ENCODE results near the gene LRRC28.

Gene LRRC28

DNA sequence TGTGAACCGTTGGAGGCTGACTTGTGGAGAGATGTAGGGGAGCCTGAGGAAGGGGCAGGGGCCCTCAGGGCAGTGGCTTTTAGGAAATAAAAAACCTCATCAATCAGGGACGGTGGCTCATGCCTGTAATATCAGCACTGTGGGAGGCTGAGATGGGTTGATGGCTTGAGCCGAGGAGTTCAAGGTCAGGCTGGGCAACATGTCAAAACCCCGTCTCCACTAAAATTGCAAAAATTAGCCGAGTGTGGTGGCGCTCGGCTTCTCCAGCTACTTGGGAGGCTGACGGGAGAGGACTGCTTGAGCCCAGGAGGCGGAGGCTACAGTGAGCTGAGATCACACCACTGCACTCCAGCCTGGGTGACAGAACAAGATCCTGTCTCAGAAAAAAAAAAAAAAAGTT is 9.5 kb upstream of the LRRC28 start:
- H3K27me3 ChIP-seq (ENCODE audit: low read depth, low read length) = no peaks in the 10 kb centered on the region
- H3K4me1 ChIP-seq (ENCODE audit: low read length) = peaks cover 12% of the 10 kb centered on the region
- no peaks in the 10 kb centered on the region for H3K9me3 ChIP-seq (ENCODE audit: insufficient read depth, low read length)
- TF ChIP-seq, protein P1, sequence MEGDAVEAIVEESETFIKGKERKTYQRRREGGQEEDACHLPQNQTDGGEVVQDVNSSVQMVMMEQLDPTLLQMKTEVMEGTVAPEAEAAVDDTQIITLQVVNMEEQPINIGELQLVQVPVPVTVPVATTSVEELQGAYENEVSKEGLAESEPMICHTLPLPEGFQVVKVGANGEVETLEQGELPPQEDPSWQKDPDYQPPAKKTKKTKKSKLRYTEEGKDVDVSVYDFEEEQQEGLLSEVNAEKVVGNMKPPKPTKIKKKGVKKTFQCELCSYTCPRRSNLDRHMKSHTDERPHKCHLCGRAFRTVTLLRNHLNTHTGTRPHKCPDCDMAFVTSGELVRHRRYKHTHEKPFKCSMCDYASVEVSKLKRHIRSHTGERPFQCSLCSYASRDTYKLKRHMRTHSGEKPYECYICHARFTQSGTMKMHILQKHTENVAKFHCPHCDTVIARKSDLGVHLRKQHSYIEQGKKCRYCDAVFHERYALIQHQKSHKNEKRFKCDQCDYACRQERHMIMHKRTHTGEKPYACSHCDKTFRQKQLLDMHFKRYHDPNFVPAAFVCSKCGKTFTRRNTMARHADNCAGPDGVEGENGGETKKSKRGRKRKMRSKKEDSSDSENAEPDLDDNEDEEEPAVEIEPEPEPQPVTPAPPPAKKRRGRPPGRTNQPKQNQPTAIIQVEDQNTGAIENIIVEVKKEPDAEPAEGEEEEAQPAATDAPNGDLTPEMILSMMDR (IDR thresholded peaks at IDR 0.05; ENCODE audit: low read depth, low read length) = no peak
- TF ChIP-seq EZH2phosphoT487 (IDR thresholded peaks at IDR 0.05; ENCODE audit: low read depth) = no peak
- H3K9ac ChIP-seq (ENCODE audit: low read length) = no peak overlapping the region
- H4K20me1 ChIP-seq (ENCODE audit: insufficient read depth, low read length) = no peaks in the 10 kb centered on the region
- H3K79me2 ChIP-seq (ENCODE audit: low read length) = no peaks in the 10 kb centered on the region
- no peaks in the 10 kb centered on the region for H3K36me3 ChIP-seq (replicated peaks; ENCODE audit: low read depth, low read length)
- H3K4me2 ChIP-seq (ENCODE audit: low read length) = no peak overlapping the region
- H3K27ac ChIP-seq (ENCODE audit: low read length) = no peak overlapping the region
- H2AFZ ChIP-seq (ENCODE audit: low read depth, low read length) = no peak overlapping the region
- no peak overlapping the region for H3K4me3 ChIP-seq (ENCODE audit: low read length)

DNA sequence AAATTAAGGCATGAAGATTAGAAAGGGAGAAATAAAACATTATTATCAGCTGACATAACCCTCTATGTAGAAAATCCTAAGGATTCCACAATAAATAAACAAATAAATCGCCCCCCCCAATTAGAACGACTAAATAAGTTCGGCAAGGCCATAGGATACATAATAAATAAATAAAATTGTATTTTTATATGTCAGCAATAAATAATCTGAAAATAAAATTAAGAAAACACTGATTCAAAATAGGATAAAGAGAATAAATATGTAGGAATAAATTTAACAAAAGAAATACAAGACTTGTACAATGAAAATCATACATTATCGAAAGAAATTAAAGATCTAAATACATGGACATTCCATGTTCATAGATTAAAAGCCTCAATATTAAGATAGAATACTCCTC is 7.0 kb upstream of the LRRC28 start:
- H3K4me2 ChIP-seq (ENCODE audit: low read length) = no peak overlapping the region
- H4K20me1 ChIP-seq (ENCODE audit: insufficient read depth, low read length) = no peaks in the 10 kb centered on the region
- no peak overlapping the region for H3K27ac ChIP-seq (ENCODE audit: low read length)
- H3K4me3 ChIP-seq (ENCODE audit: low read length) = no peak overlapping the region
- no peaks in the 10 kb centered on the region for H3K9me3 ChIP-seq (ENCODE audit: insufficient read depth, low read length)
- H3K79me2 ChIP-seq (ENCODE audit: low read length) = no peaks in the 10 kb centered on the region
- TF ChIP-seq EZH2phosphoT487 (IDR thresholded peaks at IDR 0.05; ENCODE audit: low read depth) = no peak
- TF ChIP-seq, protein P1 (IDR thresholded peaks at IDR 0.05; ENCODE audit: low read depth, low read length) = no peak
- H3K36me3 ChIP-seq (replicated peaks; ENCODE audit: low read depth, low read length) = no peaks in the 10 kb centered on the region
- H3K4me1 ChIP-seq (ENCODE audit: low read length) = peaks cover 12% of the 10 kb centered on the region
- no peaks in the 10 kb centered on the region for H3K27me3 ChIP-seq (ENCODE audit: low read depth, low read length)
- no peak overlapping the region for H3K9ac ChIP-seq (ENCODE audit: low read length)
- no peak overlapping the region for H2AFZ ChIP-seq (ENCODE audit: low read depth, low read length)

DNA sequence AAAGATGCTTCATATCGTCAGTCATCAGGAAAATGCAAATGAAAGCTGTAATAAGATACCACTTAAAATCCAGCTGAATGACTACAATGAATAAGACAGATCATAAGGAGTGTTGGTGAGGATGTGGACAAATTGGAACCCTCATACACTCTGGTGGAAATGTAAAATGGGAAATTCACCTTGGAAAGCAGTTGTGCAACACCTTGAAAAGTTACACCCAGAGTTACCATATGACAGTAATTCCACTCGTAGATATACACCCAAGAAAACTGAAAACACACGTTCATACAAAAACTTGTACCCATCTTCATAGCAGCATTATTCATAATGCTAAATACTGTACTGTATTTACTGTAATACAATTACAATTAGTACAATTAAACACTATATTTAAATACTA is 4.2 kb upstream of the LRRC28 start:
- H4K20me1 ChIP-seq (ENCODE audit: insufficient read depth, low read length) = no peaks in the 10 kb centered on the region
- no peaks in the 10 kb centered on the region for H3K27me3 ChIP-seq (ENCODE audit: low read depth, low read length)
- no peaks in the 10 kb centered on the region for H3K79me2 ChIP-seq (ENCODE audit: low read length)
- H3K4me1 ChIP-seq (ENCODE audit: low read length) = peaks cover 7% of the 10 kb centered on the region
- H3K36me3 ChIP-seq (replicated peaks; ENCODE audit: low read depth, low read length) = no peaks in the 10 kb centered on the region
- no peak overlapping the region for H2AFZ ChIP-seq (ENCODE audit: low read depth, low read length)
- no peak overlapping the region for H3K27ac ChIP-seq (ENCODE audit: low read length)
- no peaks in the 10 kb centered on the region for H3K9me3 ChIP-seq (ENCODE audit: insufficient read depth, low read length)
- no peak overlapping the region for H3K9ac ChIP-seq (ENCODE audit: low read length)
- TF ChIP-seq EZH2phosphoT487 (IDR thresholded peaks at IDR 0.05; ENCODE audit: low read depth) = no peak
- TF ChIP-seq, protein P1 (IDR thresholded peaks at IDR 0.05; ENCODE audit: low read depth, low read length) = no peak
- no peak overlapping the region for H3K4me3 ChIP-seq (ENCODE audit: low read length)
- H3K4me2 ChIP-seq (ENCODE audit: low read length) = no peak overlapping the region

DNA sequence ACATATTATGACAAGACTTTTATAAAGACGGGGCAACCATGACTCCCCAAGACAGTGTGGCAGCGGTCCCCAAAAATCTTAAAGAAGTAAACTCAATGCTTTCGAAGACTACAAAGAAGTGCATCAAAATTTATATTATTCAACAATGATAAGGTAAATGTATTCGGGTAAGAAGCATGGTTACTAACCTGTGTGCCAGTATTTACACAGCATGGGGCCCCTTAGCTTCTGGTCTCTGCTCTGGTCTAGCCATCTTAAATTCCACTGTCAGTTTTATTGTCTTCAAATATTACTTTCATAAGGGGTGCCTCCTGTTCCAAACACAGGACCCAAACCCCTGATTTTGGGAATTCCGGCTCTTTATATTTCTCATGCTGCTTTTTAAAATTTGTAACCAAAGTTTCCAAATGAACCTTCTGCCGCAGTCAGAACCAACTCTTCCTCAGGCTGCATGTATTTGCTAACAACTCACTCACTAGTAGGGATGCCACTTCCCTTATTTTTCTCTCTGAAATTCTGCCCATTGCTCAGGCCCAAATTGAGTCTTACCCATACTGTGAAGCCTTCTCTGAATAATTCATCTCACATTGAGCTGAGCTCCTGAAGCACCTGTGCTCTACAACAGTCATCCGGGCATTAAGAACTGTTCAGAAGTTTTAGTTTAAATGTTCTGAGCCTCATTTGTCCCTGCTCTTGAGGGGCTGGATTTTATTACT is 3.1 kb upstream of the LRRC28 start:
- H3K27ac ChIP-seq (ENCODE audit: low read length) = no peak overlapping the region
- H3K9ac ChIP-seq (ENCODE audit: low read length) = no peak overlapping the region
- no peaks in the 10 kb centered on the region for H3K27me3 ChIP-seq (ENCODE audit: low read depth, low read length)
- no peaks in the 10 kb centered on the region for H3K79me2 ChIP-seq (ENCODE audit: low read length)
- no peak overlapping the region for H2AFZ ChIP-seq (ENCODE audit: low read depth, low read length)
- H3K4me3 ChIP-seq (ENCODE audit: low read length) = no peak overlapping the region
- TF ChIP-seq EZH2phosphoT487 (IDR thresholded peaks at IDR 0.05; ENCODE audit: low read depth) = no peak
- TF ChIP-seq, protein P1 (IDR thresholded peaks at IDR 0.05; ENCODE audit: low read depth, low read length) = no peak
- no peaks in the 10 kb centered on the region for H3K9me3 ChIP-seq (ENCODE audit: insufficient read depth, low read length)
- H3K4me2 ChIP-seq (ENCODE audit: low read length) = no peak overlapping the region
- no peaks in the 10 kb centered on the region for H4K20me1 ChIP-seq (ENCODE audit: insufficient read depth, low read length)
- H3K36me3 ChIP-seq (replicated peaks; ENCODE audit: low read depth, low read length) = no peaks in the 10 kb centered on the region
- peaks cover 15% of the 10 kb centered on the region for H3K4me1 ChIP-seq (ENCODE audit: low read length)

Measured in OCI-LY3 (cell line).